GM19463 (cell line): ENCODE data around the gene SEPHS1.
"Not testable (repeated sequence)": the region's sequence is repeated elsewhere in the genome, so short reads cannot be mapped to it uniquely, and the experiment has no call there.

Experiments used
- ATAC-seq: cut with Tn5 transposase; IDR thresholded peaks from one replicate; pipeline ENCODE4 v1.9.1; 2021; ENCODE audit warnings: mild to moderate bottlenecking, moderate library complexity; ENCODE audit not compliant: unreplicated experiment

SEPHS1 gene

DNA sequence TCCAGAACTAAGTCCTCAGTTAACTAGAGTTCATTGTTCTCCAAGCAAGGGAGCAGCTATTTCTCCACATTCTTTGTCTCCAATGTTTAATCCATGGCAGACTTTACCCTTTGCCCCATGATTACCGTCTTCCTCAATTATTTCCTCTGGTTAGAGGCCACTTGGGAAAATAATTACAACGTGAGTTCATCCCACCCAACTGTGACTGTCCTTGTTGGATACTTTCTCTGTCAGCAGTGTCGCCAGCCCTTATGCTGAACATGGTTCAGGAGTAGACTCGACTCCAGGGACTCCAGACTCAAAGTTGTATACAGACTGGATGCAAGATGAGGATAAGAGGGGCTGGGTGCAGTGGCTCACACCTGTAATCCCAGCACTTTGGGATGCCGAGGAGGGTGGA is 17.1 kb upstream of the SEPHS1 start:
- no peak for ATAC-seq

GRCh38 chr10:13360587-13360986 is 12.5 kb upstream of the SEPHS1 start:
- no peak for ATAC-seq

DNA sequence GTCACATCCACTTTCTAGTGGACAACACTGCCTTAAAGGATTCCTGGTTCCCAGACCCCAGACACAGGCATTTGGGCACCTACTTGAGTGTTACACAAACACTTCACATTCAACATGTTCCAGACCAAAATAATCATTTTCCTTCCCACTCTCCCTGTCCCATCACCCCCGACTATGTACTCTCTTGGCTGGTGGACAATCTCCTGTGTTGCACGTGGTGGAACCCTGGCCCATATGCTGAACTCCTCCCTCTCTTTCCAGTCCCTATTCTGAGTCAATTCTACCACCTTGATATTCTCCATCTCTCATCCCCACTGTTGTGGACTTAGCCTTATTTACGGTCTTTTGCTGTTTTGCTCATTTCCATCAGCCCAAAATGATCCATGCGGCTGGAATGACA is 8.3 kb upstream of the SEPHS1 start:
- ATAC-seq: no peak

DNA sequence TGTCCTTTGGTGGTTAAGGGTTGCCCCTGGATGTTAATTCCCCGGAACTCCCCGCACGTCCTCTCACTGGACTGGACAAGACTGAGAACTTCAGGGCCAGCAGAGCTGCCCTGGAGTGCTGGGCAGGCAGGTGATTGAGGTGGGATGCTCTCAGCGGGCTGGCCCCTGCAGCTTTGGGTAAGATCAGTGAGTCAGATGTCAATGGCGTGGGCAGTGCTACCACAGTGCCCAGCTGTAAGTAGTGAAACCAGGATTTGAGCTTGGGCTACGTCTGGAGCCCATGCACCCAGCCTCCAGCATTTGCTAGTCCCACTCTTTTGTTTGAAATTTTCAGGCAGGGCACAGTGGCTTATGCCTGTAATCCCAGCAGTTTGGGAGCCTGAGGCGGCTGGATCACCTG is 6.7 kb upstream of the SEPHS1 start:
- no peak for ATAC-seq

GRCh38 chr10:13352519-13352918 is 4.4 kb upstream of the SEPHS1 start:
- ATAC-seq: peak; percentile 36

DNA sequence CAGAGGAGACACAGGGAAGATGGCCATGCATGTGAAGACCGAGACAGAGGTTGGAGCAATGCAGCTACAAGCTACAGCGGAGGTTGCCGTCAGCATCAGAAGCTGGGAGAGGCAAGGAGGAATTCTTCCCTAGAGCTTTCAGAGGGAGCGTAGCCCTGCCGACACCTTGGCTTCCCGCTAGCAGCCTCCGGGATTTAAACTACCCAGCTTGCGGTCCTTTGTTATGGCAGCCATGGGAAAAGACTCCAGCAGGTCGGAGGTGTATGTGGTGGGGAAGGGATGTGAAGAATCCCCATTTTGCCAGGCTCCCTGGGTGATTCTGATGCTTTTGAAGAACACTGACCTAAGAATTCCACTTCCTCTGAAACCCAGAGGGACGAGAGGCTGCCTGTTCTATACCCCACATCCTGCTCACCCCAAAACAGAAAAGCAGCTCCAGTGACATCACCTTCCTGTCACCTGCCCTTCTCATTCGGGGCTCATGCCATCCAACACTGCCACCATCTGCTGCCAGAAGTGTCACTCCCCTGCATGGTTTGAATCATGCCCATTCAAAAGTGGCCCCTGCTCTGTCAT is 3.3 kb upstream of the SEPHS1 start:
- no peak for ATAC-seq

- ATAC-seq: no peak
Observed at GRCh38 chr10:13349463-13350274, 1.6 kb upstream of the SEPHS1 start.

DNA sequence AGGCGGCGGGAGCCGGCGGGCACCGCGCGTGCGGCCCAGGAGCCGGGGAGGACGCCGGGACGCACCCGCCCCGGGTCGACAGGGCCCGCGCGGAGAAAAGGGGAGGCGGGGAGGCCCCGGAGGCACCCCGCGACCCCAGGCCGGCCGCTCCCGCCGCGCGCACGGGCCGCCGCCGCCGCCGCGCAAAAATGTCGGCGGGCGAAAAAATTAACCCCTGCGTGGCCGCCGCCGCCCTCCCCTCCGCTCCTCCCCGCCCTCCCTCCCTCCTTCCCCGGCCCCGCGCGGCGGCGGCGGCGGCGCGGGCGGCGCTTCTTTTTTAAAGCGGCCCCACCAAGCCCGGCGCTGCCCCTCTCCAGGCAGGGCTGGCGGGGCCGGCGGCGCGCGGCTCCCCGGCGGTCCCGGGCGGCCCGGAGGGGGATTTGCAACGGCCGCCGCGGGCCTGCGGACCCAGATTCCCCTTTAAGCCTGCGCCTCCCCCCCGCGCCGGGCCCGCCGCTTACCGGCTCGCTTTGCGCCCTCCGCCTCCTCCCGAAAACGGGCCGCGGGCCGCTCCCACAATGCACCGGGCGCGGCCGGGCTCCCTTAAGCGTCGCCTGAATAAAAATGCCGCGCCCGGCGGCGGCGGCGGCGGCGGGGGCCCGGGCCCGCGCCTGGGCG is 465 bp downstream of the SEPHS1 start:
- ATAC-seq: peak; percentile 43

GRCh38 chr10:13347043-13347499 is 1.0 kb downstream of the SEPHS1 start:
- ATAC-seq: peak; percentile 18

GRCh38 chr10:13346283-13347042 is 1.6 kb downstream of the SEPHS1 start:
- ATAC-seq: no peak

- peak; percentile 95 for ATAC-seq
Observed at GRCh38 chr10:13340626-13341376, 7.3 kb downstream of the SEPHS1 start.

DNA sequence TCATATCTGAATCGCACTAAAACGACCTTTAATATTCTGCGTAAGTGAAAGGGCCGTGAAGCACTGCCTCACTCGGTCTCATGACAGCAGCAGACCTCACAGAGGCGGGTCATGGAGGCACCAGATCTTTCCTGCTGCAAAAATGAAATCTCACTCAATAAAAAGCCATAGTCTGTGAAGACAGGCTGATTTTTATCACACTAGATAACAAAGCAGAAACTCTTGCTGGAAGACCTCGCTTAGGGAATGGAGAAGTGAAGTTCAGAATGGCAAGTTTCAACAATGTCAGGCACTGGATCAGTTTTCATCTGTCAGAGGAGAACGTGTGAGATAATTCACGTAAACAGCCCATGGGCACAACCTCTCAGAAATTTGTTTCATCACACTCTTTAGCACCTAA is 8.0 kb downstream of the SEPHS1 start:
- no peak for ATAC-seq

GRCh38 chr10:13338390-13339110 is 9.5 kb downstream of the SEPHS1 start:
- ATAC-seq: no peak

GRCh38 chr10:13337827-13338196 is 10.3 kb downstream of the SEPHS1 start:
- ATAC-seq: no peak

- ATAC-seq: no peak
Observed at GRCh38 chr10:13337128-13337826, 10.8 kb downstream of the SEPHS1 start.

GRCh38 chr10:13335881-13336280 is 12.2 kb downstream of the SEPHS1 start:
- peak; percentile 49 for ATAC-seq

DNA sequence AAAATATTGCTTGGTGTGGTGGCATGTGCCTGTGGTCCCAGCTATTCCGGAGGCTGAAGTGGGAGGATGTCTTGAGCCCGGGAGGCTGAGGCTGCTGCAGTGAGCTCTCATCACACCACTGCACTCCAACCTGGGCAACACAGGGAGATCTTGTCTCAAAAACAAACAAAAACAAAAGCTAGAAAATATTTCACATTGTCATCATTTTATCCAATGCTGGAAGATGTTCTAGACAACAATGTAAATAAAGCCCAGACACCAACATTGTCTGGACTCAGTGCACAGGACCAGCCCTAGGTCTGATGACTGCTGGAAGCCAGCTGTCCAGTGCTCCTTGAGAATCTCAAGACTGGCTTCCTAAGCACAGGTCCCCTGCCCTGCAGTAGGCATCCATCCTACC is 13.5 kb downstream of the SEPHS1 start:
- ATAC-seq: no peak

DNA sequence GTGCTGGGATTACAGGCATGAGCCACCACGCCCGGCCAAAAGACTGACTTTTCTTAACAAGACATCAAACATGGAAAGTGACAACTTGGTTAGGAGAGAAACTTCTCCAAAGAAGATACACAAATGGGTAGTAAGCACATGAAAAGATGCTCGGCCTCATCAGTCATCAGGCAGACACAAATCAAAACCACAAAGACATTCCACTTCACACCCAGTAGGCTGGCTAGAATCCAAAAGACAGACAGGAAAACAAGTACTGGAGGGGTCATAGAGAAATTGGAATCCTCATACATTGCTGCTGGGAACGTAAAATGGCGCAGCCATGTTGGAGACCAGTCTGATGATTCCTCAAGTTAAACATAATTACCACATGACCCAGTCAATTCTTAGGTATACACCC is 16.4 kb downstream of the SEPHS1 start:
- ATAC-seq: no peak

DNA sequence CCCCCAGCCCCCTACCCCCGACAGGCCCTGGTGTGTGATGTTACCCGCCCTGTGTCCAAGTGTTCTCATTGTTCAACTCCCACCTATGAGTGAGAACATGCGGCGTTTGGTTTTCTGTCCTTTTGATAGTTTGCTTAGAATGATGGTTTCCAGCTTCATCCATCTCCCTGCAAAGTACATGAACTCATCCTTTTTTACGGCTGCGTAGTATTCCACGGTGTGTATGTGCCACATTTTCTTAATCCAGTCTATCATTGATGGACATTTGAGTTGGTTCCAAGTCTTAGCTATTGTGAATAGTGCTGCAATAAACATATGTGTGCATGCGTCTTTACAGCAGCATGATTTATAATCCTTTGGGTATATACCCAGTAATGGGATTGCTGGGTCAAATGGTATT is 17.1 kb downstream of the SEPHS1 start:
- ATAC-seq: not testable (repeated sequence)
